GM21529 (cell line): ENCODE measurements around the gene FN1.
"Not testable (repeated sequence)": the region's sequence is repeated elsewhere in the genome, so short reads cannot be mapped to it uniquely, and the experiment has no call there.

ENCODE experiments used
- ATAC-seq: cut with Tn5 transposase; IDR thresholded peaks from one replicate; pipeline ENCODE4 v1.9.1; 2021; ENCODE audit not compliant: unreplicated experiment

Gene FN1

DNA sequence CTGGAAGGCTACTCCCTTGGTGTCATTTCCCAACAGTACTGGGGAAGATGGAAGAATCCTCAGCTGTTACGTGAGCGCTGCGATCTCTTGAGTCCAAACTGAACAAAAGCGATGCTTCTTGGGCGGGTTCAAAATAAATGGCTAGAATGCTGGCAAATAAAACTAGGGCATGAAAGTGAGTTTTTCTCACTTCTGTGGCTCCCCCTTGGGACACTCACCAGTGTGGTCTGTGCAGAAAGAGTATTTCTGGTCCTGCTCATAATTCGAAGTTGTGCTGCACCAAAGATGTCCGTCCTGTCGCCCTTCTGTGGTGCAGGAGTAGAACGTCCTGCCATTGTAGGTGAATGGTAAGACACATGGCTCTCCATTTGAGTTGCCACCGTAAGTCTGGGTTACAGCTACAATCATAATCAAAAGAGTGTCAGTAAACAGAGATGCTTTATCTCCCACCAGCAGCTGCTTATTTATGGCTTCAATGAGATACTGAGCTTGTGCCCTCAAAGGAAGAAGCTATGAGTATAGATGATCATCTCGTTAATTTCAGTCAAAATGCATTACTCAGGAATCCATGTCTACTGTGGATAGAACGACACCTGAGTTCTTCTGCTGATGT is 11.8 kb downstream of the FN1 start:
- ATAC-seq, result no peak

DNA sequence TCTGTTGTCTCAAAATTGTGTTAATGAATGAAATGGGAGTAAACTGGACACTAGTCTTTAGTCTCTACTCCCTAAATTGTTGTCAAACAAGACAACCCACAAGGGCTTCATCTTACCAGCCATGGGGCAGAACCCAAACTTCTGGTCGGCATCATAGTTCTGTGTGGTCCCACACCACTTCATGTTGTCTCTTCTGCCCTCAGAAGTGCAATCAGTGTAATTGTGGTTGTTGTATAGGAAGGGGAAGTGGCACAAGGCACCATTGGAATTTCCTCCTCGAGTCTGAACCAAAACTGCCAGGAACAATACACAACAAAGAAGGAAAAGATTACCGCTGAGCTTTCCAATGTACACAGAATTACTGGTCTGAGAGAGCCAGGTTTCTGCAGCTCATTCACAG is 12.6 kb downstream of the FN1 start:
- no peak for ATAC-seq

DNA sequence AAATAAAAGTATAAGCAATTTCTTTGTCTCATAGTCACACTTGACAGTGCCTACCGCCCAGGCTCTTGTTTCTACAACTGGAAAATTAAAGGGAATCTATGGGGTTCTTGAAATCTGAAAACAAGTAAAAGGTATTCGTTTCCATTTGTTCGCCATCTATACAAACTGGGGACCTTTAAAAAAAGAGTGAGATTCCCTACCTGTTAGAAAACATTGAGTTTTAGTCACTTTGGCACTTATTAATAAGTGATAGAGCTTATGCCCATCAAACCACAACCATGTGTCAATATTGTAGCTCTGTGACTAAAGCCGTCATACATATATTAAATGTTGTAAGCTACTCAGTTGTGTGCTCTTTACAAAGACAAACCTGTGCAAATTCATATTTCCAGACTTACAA is 13.2 kb downstream of the FN1 start:
- ATAC-seq, result no peak

DNA sequence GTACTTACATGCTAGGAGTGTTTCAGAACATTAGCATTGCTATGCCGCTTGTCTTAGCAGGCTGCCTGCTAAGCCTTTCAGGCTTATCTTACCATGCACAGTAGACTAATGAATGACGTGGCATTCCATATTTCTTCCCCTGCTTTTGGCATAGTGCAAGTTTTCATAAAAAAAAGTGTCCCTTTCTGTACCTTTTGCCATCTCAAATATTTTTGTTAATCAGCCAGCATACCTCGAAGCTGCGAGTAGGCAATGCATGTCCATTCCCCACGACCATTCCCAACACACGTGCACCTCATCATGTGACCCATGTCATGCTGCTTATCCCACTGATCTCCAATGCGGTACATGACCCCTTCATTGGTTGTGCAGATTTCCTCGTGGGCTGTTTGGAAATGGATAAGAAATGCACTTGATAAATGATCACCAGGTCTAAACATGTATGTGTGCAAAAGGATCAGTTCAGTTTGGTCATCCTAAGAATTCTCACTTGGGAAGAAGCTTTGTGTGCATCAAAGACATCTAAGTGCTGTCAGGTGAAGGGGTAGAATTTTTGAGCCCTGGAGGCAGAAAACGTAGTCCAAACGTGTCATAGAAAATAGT is 13.9 kb downstream of the FN1 start:
- ATAC-seq, result no peak

DNA sequence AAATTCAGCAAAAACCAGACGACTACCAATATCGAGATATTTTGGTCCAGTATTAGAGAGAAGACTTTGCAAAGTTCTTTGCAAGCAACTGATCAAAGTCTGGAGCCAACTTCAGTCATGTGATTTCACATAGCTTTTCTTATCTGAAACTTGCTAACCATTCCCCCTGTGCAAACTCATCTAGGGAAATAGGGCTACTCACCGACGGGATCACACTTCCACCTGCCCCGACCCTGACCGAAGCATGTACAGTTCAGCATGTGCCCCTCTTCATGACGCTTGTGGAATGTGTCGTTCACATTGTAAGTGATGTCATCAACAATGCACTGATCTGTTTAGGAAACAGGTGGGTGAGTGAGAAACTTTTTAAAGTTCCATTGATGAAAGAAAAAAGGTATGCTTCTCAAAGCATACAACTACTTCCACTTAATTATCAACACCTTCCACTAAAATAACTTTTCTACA is 15.4 kb downstream of the FN1 start:
- no peak for ATAC-seq

DNA sequence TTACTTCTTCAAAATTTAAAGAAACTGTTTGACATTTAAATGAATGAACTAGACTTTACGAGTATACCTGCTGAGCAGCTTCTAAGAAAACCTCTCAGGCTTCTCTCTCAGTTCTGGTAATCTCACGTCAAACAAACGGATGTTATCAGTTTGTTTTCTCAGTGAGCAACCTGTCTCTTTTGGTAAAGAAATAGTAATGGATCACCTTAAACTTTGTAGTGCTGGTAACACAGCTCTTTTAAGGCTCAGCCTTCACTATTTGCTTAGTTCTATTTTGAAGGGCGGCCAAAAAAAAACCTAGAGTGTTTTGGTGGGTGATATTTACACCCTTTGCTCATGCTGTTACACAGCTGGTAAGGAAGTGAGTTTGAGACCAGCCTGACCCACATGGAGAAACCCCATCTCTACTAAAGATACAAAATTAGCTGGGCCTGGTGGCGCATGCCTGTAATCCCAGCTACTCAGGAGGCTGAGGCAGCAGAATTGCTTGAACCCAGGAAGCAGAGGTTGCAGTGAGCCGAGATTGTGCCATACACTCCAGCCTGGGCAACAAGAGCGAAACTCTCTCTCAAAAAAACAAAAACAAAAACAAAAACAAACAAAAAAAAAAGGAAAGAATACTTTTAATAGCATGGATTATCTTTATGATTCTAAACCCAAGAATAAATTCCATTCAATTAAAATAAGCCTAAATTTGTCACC is 15.9 kb downstream of the FN1 start:
- no peak for ATAC-seq

DNA sequence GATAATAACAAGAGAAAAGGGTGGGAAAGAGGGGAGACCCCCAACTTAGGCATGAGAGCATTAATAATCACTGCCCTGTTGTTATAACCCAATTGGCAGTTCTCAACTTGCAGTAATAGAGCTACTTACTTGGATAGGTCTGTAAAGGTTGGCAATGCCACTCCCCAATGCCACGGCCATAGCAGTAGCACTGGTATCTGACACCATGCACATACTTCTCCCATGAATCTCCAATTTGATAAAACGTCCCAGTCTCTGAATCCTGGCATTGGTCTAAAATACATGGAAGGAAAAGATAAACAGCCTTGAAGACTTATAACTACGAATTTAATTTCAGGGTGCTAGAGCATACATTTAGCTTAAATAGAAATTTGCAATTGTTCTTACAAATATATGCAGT is 16.8 kb downstream of the FN1 start:
- ATAC-seq, result no peak

DNA sequence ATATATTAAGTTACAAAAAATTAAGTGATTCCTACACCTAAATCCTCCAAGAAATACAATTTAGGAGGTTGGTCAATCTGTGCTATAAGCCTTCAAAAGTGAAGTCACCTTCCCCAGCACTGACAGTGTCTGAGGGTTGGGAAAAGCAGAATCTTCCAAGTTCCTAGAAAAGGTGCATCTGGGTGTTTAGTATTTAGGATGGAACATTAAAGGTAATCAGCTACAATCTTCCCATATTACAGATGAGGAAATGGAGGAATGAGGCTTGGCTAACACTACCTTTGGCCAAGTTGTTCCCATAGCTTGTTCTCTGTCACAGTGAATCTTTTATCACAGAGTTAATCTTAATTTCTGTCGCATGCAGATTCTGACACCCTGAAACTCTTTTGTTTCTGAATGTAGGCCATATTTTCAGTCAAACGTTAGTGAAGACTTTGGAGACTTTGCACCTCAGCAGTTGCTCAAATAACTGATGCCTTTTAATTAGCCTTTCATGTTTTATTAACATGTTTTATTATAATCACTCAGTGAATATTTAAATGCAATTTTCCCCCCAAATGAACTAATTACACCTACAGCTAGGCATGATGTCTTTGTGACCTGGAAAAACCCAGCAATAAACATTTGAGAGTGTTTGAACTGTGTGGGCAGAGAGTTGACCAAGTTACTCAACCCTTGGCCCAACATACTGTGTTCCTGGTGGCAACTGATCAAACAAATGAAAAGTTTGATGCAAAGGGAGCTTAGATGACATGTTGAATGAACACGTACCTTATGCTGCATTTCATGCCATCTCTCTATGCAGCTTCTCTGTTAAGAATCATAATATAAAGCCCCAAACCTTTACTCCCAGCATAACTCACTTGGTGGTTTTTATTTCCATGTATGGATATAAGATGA is 17.6 kb downstream of the FN1 start:
- ATAC-seq, result no peak

DNA sequence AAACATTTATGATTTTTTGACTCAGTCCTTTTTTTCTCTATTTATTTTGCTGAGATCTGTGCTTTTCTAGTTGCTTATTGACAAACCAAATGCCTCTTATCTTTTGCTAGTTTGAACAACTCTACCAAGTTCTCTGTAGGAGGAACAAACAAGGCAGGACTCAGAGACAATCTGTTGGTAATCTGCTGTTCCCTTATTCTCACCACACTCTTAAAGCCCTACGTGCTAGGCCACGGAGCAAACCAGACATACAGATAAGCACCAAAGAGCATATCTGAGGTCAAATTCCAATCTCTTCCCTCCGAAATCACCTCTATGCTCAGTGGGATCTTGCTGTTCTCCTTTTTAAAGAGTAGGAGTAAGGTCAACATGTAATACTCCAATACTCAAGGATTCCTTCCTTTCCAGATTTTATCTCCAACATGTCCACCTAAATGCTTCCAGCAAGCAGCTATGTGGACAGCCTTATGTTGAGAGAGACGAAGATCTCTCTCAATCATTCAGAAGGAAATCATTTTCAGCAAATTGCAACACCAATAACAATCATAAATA is 18.4 kb downstream of the FN1 start:
- no peak for ATAC-seq

DNA sequence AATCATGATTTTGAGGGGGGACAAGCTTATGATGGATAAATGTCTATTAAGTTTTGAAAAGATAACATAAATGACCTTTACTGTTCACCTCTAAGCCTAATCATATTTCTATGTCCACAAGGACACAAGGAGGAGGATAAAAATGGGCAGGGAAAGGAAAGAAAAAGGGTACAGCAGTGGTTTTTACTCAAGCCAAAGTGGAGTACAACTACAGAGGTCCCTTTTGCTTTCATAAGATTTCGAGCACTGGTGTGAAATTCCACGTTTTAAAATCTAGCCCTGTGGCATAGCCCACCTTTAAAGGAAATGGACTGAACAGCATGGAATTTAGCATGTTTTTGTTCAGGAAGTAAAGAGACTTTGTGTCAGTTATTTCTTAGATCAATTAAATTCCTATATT is 19.2 kb downstream of the FN1 start:
- no peak for ATAC-seq

DNA sequence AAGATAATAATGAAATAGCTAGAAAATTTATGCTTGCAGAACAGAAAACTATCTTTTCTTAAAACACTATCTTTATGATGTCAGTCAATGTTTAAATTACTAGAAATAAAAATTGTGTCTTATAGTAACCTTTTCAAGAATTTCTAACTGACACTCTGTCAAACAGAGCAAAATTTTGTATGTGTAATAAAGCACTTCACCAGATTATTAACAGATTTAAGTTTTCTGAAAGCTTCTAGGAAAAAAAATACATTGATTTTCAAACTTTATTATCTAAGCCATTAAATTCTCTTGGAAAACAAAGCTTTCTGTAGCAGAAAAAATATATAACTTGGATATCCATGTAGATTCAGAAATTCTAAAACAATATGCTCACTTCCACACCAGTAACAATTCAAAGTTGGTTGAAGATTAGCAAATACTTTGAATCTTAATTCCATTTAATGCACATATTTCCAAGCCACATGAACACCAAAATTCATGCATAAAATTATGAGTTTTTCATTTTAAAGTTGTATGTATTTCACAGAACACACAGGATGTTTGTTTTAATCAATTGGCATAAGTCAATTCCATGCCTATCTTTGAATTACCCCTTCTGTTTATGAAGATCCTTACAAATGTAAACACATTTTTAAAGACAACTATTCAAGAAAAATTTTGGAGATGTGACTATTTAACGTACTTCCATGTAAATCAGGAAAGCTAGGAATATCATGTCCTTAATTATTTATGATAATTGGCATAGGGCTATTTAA is 19.9 kb downstream of the FN1 start:
- no peak for ATAC-seq

DNA sequence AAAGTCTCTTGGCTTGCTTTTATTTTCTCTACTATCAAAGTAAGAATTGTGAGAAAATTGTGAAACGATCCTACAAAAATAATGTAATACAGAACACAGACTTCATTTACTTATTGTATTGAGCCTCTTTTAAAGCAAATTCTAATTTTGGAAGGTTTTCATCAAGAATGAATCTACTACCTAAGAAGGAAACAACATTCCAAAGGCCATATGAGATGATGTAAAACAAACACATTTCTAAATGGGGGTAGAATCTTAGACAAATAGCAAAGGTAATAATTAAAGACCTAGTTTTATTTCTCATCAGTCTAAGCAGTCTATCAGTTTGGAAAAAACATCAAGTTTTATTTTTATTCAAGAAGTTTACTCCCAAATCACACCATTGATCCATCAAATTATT is 20.6 kb downstream of the FN1 start:
- ATAC-seq, result no peak

DNA sequence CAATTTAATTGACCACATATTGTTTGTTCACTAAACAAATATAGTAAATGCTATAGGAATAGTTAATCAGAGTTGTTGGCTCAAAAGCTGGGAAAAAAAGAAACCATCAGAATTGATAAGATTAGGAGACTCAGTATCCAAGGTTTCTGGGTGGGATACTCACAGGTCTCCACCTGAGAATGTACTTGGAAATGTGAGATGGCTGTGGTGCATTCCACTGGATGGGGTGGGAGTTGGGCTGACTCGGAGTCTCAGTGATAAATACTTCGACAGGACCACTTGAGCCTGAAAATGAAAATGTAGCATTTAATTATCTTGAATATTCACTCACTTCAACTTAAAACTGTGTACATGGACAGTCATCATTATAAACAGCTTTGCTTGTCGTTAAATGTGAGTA is 21.2 kb downstream of the FN1 start:
- no peak for ATAC-seq

DNA sequence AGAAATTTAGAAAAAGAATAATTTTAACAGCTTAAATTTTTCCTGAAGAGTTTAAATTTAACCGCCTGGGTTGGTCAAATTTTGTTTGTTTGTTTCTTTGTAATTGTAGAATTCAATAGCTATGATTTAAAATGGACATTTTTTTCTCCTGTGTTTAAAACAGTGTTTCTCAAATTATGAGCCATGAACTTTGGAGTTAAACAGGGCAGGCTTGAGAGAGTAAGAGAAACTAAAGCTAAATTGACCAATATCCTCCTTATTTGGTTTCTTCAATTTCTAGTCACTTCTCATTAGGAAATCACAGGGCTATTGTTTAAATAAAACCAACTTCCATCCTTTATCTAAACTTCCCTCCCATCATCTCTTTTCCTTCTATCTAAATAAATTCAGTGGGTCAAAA is 21.9 kb downstream of the FN1 start:
- ATAC-seq, result no peak

DNA sequence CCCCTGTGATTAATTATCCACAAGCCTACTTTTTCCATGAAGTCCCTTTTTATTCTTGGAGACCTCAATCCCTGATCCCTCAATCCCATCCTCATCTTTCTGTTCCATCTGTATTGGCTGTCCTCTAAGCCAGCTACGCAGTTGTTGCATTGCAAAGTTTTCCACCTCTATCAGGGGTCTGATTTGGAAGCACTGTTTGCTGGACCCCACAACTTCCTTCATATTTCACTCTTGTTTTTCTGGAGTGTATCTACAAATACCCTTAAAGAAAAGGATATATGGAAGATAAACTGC is 22.4 kb downstream of the FN1 start:
- no peak for ATAC-seq

DNA sequence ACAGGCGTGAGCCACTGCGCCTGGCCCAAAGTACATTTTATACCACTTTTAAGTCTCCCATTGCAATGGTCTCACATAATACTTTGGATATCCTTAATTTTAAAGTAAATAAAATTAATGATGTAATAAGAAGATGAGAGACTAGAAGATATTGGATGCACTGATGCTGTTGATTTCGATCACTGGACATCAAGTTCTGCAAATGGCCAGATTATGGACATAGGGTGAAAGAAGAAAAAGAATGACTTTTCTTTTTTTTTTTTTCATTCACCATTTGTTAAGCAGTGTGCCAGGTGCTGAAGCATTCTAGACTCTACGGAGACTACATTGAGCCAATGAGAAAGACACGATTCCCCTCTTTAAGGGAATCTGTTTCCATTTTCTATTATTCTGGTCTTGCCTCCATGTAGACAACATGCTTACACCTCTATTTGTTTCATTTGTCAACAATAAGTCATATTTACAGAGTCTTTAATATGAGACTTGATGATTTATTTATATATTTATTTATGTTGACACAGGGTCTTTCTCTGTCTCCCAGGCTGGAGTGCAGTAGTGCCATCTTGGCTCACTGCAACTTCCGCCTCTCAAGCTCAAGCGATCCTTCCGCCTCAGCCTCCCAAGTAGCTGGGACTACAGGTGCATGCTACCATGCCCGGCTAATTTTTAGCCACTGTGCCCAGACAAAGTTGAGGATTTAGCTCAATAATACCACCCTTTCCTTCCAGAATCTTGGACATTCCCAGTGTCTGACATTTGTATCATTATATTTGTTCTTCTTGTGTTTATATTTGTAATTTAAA is 23.7 kb downstream of the FN1 start:
- ATAC-seq, result no peak

DNA sequence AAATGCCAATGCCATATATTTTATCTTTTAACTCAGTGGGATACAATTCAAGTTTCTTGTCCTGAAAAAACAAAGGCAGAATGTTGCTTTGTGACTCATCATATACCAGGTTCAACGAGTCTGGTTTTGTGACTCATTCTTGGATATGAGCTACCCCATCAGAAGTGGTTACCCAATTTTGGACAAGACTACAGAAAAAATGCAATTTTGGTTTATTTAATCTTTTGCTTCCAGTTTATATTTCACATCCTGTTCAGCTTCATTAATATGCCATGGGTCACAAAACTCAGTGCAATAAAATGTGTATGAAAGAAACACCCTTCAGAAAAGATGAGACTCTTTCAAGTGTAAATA is 25.0 kb downstream of the FN1 start:
- ATAC-seq, result no peak

DNA sequence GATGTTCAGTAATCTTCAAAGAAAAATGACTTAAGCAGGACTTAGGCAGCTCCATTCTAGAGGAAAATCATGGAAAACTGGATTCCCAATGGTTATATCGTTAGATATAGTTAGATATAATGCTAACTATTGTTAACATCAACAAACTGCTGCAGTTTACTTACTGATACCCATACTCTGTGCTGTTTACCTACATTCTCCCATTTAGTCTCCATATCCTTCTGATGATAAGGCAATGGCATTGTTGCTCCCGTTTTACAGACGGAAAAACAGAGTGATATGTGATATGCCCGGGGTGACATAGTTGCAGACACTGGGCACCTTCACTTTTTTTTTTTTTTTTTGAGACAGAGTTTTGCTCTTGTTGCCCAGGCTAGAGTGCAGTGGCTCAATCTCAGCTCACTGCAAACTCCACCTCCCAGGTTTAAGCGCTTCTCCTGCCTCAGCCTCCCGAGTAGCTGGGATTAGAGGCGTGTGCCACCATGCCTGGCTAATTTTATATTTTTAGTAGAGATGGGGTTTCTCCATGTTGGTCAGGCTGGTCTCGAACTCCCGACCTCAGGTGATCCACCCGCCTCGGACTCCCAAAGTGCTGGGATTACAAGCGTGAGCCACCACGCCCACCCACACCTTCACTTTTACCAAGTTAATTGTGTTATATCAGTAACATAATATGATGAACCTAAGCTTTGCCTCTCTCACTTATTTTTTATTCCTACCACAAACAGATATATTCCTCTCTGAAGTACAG is 25.5 kb downstream of the FN1 start:
- ATAC-seq, result not testable (repeated sequence)
